Endothelial cell of umbilical vein (primary cell): ENCODE data around the gene DHRS7B. TPM values are rescaled to one million over a fixed set of nuclear protein-coding genes. Genes with fewer than 3 reads are reported as not detected.

Source experiments
- BruUV-seq: library from RNA; stranded (reverse); fragments of 400-500 nt; replicated peaks from 2 replicates; lab custom pipeline; 2021; lab: Mats Ljungman, UMichigan
- CTCF ChIA-PET: fragments of 300-600, 350-600 bp; sonication (Branson Sonifier 250); formaldehyde crosslinking; loops from one replicate; lab custom pipeline; 2021; ENCODE audit warnings: antibody characterized with exemption, inconsistent platforms; lab: Charles Lee
- POLR2A ChIA-PET: fragments of 300-600, 350-600 bp; sonication (Branson Sonifier 250); formaldehyde crosslinking; loops from one replicate; lab custom pipeline; 2021; ENCODE audit warnings: antibody characterized with exemption, inconsistent platforms; lab: Charles Lee
- DNase-seq: peaks from one replicate; pipeline ENCODE4 v3.0.0-alpha.2; 2011; ENCODE audit warnings: low read depth, low spot score
- FAIRE-seq: peaks from 2 replicates; lab custom pipeline; 2011; peaks lifted over from hg19 to GRCh38; lab: Jason Lieb, UNC
- H2AFZ ChIP-seq: 2 replicates; pipeline ENCODE4 v1.6.0; 2012; ENCODE audit warnings: low read depth, low read length, control low read depth, inconsistent platforms
- H3K27ac ChIP-seq: 2 replicates; pipeline ENCODE4 v1.5.1; 2011; ENCODE audit warnings: low read depth, mild to moderate bottlenecking, control low read depth, low read length, moderate library complexity; ENCODE audit not compliant: insufficient read depth
- H3K27me3 ChIP-seq, 2 experiments: 2 replicates each; pipeline versions ENCODE4 v1.6.0 to v1.6.1; 2011; ENCODE audit warnings: low read length in 2 of 2, mixed read lengths in 1 of 2; ENCODE audit not compliant: control insufficient read depth in 2 of 2, insufficient read depth in 2 of 2
- H3K36me3 ChIP-seq, 2 experiments: 2 replicates in 1 of 2; 3 replicates in 1 of 2; pipeline ENCODE4 v1.5.1; 2011; ENCODE audit warnings: low read length in 2 of 2, mild to moderate bottlenecking in 1 of 2, moderate library complexity in 1 of 2; ENCODE audit not compliant: control insufficient read depth in 2 of 2, insufficient read depth in 2 of 2; ENCODE audit errors: extremely low read depth in 1 of 2
- H3K4me1 ChIP-seq: 3 replicates; pipeline ENCODE4 v1.5.1; 2011; ENCODE audit warnings: mild to moderate bottlenecking, low read length; ENCODE audit not compliant: control insufficient read depth, insufficient read depth; ENCODE audit errors: extremely low read depth
- H3K4me2 ChIP-seq: 2 replicates; pipeline ENCODE4 v1.6.1; 2011; ENCODE audit warnings: low read length, control low read depth, mixed read lengths; ENCODE audit not compliant: insufficient read depth
- H3K4me3 ChIP-seq, 3 experiments: fragments of 200-600 bp in 1 of 3; sonication (generic), shearing (Covaris generic) in 1 of 3; replicated peaks in 1 of 3; 2 replicates each; pipeline ENCODE4 v1.5.1; 2011 to 2016; ENCODE audit warnings: control low read depth in 3 of 3, low read length in 3 of 3, mild to moderate bottlenecking in 2 of 3, inconsistent platforms in 1 of 3, low read depth in 1 of 3, moderate library complexity in 1 of 3; ENCODE audit not compliant: insufficient read depth in 1 of 3
- H3K79me2 ChIP-seq: 2 replicates; pipeline ENCODE4 v1.6.0; 2012; ENCODE audit warnings: low read length, inconsistent platforms; ENCODE audit not compliant: control insufficient read depth, insufficient read depth
- H3K9ac ChIP-seq: replicated peaks from 2 replicates; pipeline ENCODE3; 2011; ENCODE audit warnings: low read length, control low read depth; ENCODE audit not compliant: insufficient read depth; ENCODE audit errors: extremely low read depth
- H3K9me1 ChIP-seq: replicated peaks from 3 replicates; pipeline ENCODE4 v1.6.0; 2011; ENCODE audit warnings: mild to moderate bottlenecking, low read length; ENCODE audit not compliant: control insufficient read depth, insufficient read depth; ENCODE audit errors: extremely low read depth
- H3K9me3 ChIP-seq: replicated peaks from 2 replicates; pipeline ENCODE4 v1.5.1; 2012; ENCODE audit warnings: low read length, inconsistent platforms; ENCODE audit not compliant: control insufficient read depth, insufficient read depth
- H4K20me1 ChIP-seq: replicated peaks from 2 replicates; pipeline ENCODE3; 2011; ENCODE audit warnings: mild to moderate bottlenecking, low read length; ENCODE audit not compliant: control insufficient read depth, insufficient read depth; ENCODE audit errors: extremely low read depth
- EZH2 ChIP-seq: IDR thresholded peaks from 2 replicates; pipeline ENCODE4 v1.6.1; 2012; ENCODE audit warnings: borderline replicate concordance, low read depth, mild to moderate bottlenecking, moderate library complexity, low read length, inconsistent platforms; ENCODE audit not compliant: severe bottlenecking
- FOS ChIP-seq: IDR thresholded peaks from 2 replicates; pipeline ENCODE4 v1.6.1; 2011; ENCODE audit warnings: mild to moderate bottlenecking, low read length, moderate library complexity, borderline replicate concordance; ENCODE audit not compliant: insufficient read depth
- GATA2 ChIP-seq: IDR thresholded peaks from 2 replicates; pipeline ENCODE4 v1.7.0; 2011; ENCODE audit warnings: low read depth, mild to moderate bottlenecking, moderate library complexity, mixed read lengths, low read length; ENCODE audit not compliant: insufficient read length, insufficient read depth
- JUN ChIP-seq: IDR thresholded peaks from 2 replicates; pipeline ENCODE4 v1.6.1; 2011; ENCODE audit warnings: borderline replicate concordance, low read depth; ENCODE audit not compliant: insufficient read length, insufficient read depth
- MYC ChIP-seq: IDR thresholded peaks from one replicate; pipeline ENCODE4 v1.6.1; 2011; ENCODE audit warnings: mild to moderate bottlenecking, low read depth, low read length
- POLR2A ChIP-seq: IDR thresholded peaks from 2 replicates; pipeline ENCODE4 v1.6.1; 2012; ENCODE audit warnings: low read depth, mild to moderate bottlenecking, control low read depth, low read length
- POLR2AphosphoS5 ChIP-seq: IDR thresholded peaks from 2 replicates; pipeline ENCODE4 v1.6.1; 2012; ENCODE audit warnings: low read depth, mild to moderate bottlenecking, control low read depth, low read length, moderate library complexity; ENCODE audit not compliant: insufficient read depth
- dilution Hi-C: fragments of 300-500 bp; cut with MboI; formaldehyde crosslinking; loops from one replicate; pipeline ENCODE4 v1.15.0; 2019; ENCODE audit warnings: low sequenced_read_pairs; ENCODE audit not compliant: extremely low pct_ligation_motif_present
- intact Hi-C: fragments of 100-400 bp; cut with micrococcal nuclease; formaldehyde crosslinking; loops from one replicate; pipeline ENCODE4 v1.10.0; 2022
- polyA plus RNA-seq, 4 experiments: library from polyadenylated mRNA; depleted of rRNA in 3 of 4; stranded (reverse) in 3 of 4; unstranded in 1 of 4; fragments of >200 nt; gene quantifications; 2 replicates each; pipeline versions ENCODE4 v1.2.1 to v1.2.3, GENCODE V29; 2011 to 2012; ENCODE audit warnings: missing spikeins in 1 of 4
- total RNA-seq: library from RNA; stranded (reverse); gene quantifications from 2 replicates; pipeline ENCODE4 v1.2.3, GENCODE V29; 2021
- TF ChIP-seq, protein P1 (sequence below): IDR thresholded peaks from 2 replicates; pipeline ENCODE4 v1.6.1; 2011; ENCODE audit not compliant: insufficient read depth, insufficient read length
- TF ChIP-seq, protein P2 (sequence below), 2 donors: IDR thresholded peaks; 1 replicate in 1 of 2; 2 replicates in 1 of 2; pipeline ENCODE4 v1.5.1; 2011; ENCODE audit warnings: low read length in 2 of 2, mild to moderate bottlenecking in 2 of 2, moderate library complexity in 2 of 2, control low read depth in 1 of 2, inconsistent platforms in 1 of 2, low read depth in 1 of 2; ENCODE audit not compliant: insufficient read depth in 1 of 2; ENCODE audit errors: extremely low read depth in 1 of 2

DHRS7B gene
- total and polyA plus RNA-seq, 2 donors (not counting 3 experiments of a cell fraction or from before 2014, with no cell fraction given): 14.0 to 28.1 TPM

DNA sequence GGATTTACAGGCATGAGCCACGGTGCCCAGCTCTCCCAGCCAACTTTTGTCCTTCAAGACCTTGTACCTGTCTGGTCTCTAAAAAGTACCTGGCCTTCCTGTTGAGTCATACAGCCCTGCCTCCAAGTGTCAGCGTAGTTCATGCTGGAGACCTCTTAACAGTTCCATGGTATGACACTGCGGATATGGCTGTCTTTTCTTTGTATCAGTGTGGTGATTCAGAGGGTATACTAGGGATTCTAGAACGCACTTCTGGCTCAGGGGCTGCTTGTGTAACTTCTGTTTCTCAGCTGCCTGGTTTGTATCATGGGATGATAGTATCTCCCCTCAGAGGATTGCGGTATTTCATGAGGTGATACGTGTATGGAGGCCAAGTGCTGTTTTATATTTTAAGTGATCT lies 89.2 kb downstream of the DHRS7B start:
- Histone ChIP-seq H3K4me2 (no peak overlapping the region), H3K4me3 (no peak overlapping the region), H3K4me1 (peaks cover 20% of the 10 kb centered on the region), H3K36me3 (peaks cover under 1 to 1% of the 10 kb centered on the region in 2 experiments), H3K9ac (no peak overlapping the region), H3K27ac (no peak overlapping the region), H3K9me1 (no peaks in the 10 kb centered on the region), H3K79me2 (peaks cover 43% of the 10 kb centered on the region), H2AFZ (no peak overlapping the region), H3K27me3 (no peaks in the 10 kb centered on the region), H4K20me1 (no peaks in the 10 kb centered on the region), H3K9me3 (no peaks in the 10 kb centered on the region)
- FAIRE-seq (no peak), DNase-seq (no peak)
- dilution Hi-C loops: no loop called here
- ChIA-PET POLR2A (no interaction called here), CTCF (no interaction called here)
- TF ChIP-seq EZH2 (no peak), GATA2 (no peak), POLR2A (no peak), POLR2AphosphoS5 (no peak), JUN (no peak), MYC (no peak), FOS (no peak)
- TF ChIP-seq, protein P1, sequence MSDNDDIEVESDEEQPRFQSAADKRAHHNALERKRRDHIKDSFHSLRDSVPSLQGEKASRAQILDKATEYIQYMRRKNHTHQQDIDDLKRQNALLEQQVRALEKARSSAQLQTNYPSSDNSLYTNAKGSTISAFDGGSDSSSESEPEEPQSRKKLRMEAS: no peak
- TF ChIP-seq, protein P2, sequence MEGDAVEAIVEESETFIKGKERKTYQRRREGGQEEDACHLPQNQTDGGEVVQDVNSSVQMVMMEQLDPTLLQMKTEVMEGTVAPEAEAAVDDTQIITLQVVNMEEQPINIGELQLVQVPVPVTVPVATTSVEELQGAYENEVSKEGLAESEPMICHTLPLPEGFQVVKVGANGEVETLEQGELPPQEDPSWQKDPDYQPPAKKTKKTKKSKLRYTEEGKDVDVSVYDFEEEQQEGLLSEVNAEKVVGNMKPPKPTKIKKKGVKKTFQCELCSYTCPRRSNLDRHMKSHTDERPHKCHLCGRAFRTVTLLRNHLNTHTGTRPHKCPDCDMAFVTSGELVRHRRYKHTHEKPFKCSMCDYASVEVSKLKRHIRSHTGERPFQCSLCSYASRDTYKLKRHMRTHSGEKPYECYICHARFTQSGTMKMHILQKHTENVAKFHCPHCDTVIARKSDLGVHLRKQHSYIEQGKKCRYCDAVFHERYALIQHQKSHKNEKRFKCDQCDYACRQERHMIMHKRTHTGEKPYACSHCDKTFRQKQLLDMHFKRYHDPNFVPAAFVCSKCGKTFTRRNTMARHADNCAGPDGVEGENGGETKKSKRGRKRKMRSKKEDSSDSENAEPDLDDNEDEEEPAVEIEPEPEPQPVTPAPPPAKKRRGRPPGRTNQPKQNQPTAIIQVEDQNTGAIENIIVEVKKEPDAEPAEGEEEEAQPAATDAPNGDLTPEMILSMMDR (IDR thresholded peaks at IDR 0.05; ENCODE audit: extremely low read depth in 1 of 2, insufficient read depth in 1 of 2, low read depth in 1 of 2, low read length in 2 of 2): no peak
- BruUV-seq: no TSS peak
- intact Hi-C loops: loop anchor here (2.0 to 10.0 kb wide), 4 partner anchors 51 to 173 kb away; partner anchors contain the start of gene USP22
